Liver (tissue), 3 donors: ENCODE results near the gene EXOSC10.

ENCODE experiments used
- FOXA2 ChIP-seq: IDR thresholded peaks from 2 replicates; pipeline ENCODE4 v1.6.1; 2016; ENCODE audit warnings: antibody characterized with exemption
- YY1 ChIP-seq: IDR thresholded peaks from 2 replicates; pipeline ENCODE4 v1.6.1; 2016; ENCODE audit warnings: antibody characterized with exemption, mild to moderate bottlenecking
- TF ChIP-seq, protein P1 (sequence below): fragments of 150-350 bp; IDR thresholded peaks from 2 replicates; pipeline ENCODE4 v1.5.1; 2017; ENCODE audit warnings: improper control_type of control experiment, low read depth, low read length; ENCODE audit not compliant: missing input control
- TF ChIP-seq, protein P2 (sequence below): IDR thresholded peaks from 2 replicates; pipeline ENCODE4 v1.6.1; 2016; ENCODE audit warnings: antibody characterized with exemption
- TF ChIP-seq, protein P3 (sequence below): IDR thresholded peaks from 2 replicates; pipeline ENCODE4 v1.6.1; 2016; ENCODE audit warnings: antibody characterized with exemption, mild to moderate bottlenecking
- donor health status: healthy.
- donor health status: healthy.

DNA sequence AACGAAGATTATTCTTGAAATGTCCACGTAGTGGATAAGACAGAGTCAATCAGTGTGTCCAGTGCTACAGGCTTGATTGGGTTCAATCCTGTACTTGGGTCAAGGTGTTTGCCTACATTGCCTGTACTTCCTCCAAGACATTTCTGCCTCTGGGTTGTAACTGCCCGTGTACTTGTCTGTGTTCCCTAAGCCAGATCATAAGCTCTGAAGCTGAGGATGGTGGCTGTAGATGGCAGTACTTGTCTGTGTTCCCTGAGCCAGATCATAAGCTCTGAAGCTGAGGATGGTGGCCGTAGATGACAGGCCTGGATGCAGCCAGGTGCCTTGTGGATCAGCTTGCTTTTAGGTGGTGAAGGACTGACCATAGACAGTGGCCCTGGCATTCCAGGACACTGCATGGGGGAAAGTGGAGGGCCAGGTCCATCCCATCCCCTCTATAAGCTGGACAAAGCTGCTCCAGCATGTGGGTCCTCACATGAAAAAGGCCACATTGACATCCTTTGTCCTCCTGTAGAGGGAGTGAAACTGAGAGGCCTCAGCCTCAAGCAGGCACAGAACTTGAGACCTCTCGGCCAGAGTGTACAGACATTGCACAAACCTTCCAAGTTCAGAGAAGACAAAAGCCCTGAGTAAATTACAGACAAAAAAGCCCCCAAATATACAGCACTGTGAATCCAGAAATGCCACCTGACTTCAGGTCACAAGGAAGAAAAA lies 37.9 kb downstream of the EXOSC10 start:
- TF ChIP-seq, protein P1, sequence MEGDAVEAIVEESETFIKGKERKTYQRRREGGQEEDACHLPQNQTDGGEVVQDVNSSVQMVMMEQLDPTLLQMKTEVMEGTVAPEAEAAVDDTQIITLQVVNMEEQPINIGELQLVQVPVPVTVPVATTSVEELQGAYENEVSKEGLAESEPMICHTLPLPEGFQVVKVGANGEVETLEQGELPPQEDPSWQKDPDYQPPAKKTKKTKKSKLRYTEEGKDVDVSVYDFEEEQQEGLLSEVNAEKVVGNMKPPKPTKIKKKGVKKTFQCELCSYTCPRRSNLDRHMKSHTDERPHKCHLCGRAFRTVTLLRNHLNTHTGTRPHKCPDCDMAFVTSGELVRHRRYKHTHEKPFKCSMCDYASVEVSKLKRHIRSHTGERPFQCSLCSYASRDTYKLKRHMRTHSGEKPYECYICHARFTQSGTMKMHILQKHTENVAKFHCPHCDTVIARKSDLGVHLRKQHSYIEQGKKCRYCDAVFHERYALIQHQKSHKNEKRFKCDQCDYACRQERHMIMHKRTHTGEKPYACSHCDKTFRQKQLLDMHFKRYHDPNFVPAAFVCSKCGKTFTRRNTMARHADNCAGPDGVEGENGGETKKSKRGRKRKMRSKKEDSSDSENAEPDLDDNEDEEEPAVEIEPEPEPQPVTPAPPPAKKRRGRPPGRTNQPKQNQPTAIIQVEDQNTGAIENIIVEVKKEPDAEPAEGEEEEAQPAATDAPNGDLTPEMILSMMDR = no peak
- TF ChIP-seq, protein P2, sequence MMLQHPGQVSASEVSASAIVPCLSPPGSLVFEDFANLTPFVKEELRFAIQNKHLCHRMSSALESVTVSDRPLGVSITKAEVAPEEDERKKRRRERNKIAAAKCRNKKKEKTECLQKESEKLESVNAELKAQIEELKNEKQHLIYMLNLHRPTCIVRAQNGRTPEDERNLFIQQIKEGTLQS = no peak
- no peak for TF ChIP-seq YY1
- no peak for TF ChIP-seq FOXA2
- TF ChIP-seq, protein P3, sequence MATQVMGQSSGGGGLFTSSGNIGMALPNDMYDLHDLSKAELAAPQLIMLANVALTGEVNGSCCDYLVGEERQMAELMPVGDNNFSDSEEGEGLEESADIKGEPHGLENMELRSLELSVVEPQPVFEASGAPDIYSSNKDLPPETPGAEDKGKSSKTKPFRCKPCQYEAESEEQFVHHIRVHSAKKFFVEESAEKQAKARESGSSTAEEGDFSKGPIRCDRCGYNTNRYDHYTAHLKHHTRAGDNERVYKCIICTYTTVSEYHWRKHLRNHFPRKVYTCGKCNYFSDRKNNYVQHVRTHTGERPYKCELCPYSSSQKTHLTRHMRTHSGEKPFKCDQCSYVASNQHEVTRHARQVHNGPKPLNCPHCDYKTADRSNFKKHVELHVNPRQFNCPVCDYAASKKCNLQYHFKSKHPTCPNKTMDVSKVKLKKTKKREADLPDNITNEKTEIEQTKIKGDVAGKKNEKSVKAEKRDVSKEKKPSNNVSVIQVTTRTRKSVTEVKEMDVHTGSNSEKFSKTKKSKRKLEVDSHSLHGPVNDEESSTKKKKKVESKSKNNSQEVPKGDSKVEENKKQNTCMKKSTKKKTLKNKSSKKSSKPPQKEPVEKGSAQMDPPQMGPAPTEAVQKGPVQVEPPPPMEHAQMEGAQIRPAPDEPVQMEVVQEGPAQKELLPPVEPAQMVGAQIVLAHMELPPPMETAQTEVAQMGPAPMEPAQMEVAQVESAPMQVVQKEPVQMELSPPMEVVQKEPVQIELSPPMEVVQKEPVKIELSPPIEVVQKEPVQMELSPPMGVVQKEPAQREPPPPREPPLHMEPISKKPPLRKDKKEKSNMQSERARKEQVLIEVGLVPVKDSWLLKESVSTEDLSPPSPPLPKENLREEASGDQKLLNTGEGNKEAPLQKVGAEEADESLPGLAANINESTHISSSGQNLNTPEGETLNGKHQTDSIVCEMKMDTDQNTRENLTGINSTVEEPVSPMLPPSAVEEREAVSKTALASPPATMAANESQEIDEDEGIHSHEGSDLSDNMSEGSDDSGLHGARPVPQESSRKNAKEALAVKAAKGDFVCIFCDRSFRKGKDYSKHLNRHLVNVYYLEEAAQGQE = no peak
